ENCODE data around the gene MTG1. TPM values are rescaled to one million over a fixed set of nuclear protein-coding genes. Genes with fewer than 3 reads are reported as not detected.

The MTG1 gene
- total RNA-seq, 1 donor from 2014 or later, result 44.0 TPM

GRCh38 chr10:133445268-133445732 is 51.3 kb downstream of the MTG1 start:
- H3K4me3 ChIP-seq (ENCODE audit: insufficient read depth, low read depth, low read length), result no peak overlapping the region
- no peak overlapping the region for H2AFZ ChIP-seq (ENCODE audit: low read depth, low read length)
- H4K20me1 ChIP-seq (ENCODE audit: insufficient read depth, low read length), result no peaks in the 10 kb centered on the region
- Mint-ChIP-seq H3K27ac (ENCODE audit: unreplicated experiment) (no peak overlapping the region), H3K27me3 (ENCODE audit: low read depth, unreplicated experiment) (peaks cover 5% of the 10 kb centered on the region), H3K36me3 (ENCODE audit: low read depth, unreplicated experiment) (peaks cover 9% of the 10 kb centered on the region), H3K4me1 (ENCODE audit: low read depth, unreplicated experiment) (peaks cover 4% of the 10 kb centered on the region), H3K4me3 (ENCODE audit: unreplicated experiment) (no peak overlapping the region), H3K9me3 (ENCODE audit: unreplicated experiment) (peaks cover 36% of the 10 kb centered on the region)
- no peak overlapping the region for H3K4me2 ChIP-seq (ENCODE audit: low read length)
- H3K9me3 ChIP-seq (ENCODE audit: insufficient read depth, low read depth, low read length), result peaks cover 5% of the 10 kb centered on the region
- DNase-seq (ENCODE audit: low read depth) (no peak), FAIRE-seq (no peak)
- H3K27me3 ChIP-seq (ENCODE audit: insufficient read depth, low read length), result no peaks in the 10 kb centered on the region
- H3K79me2 ChIP-seq (ENCODE audit: insufficient read depth, low read length), result no peaks in the 10 kb centered on the region
- no peaks in the 10 kb centered on the region for H3K36me3 ChIP-seq (ENCODE audit: insufficient read depth, low read length)
- no peak for TF ChIP-seq EZH2 (IDR thresholded peaks at IDR 0.05; ENCODE audit: insufficient read depth, low read length)
- TF ChIP-seq CTCF (IDR thresholded peaks at IDR 0.05; ENCODE audit: insufficient read depth, low read depth, low read length), result no peak
- H3K4me1 ChIP-seq (ENCODE audit: insufficient read depth, low read length), result no peaks in the 10 kb centered on the region
- no peak overlapping the region for H3K9ac ChIP-seq (ENCODE audit: low read length)
- H3K27ac ChIP-seq (ENCODE audit: low read depth, low read length), result no peak overlapping the region

DNA sequence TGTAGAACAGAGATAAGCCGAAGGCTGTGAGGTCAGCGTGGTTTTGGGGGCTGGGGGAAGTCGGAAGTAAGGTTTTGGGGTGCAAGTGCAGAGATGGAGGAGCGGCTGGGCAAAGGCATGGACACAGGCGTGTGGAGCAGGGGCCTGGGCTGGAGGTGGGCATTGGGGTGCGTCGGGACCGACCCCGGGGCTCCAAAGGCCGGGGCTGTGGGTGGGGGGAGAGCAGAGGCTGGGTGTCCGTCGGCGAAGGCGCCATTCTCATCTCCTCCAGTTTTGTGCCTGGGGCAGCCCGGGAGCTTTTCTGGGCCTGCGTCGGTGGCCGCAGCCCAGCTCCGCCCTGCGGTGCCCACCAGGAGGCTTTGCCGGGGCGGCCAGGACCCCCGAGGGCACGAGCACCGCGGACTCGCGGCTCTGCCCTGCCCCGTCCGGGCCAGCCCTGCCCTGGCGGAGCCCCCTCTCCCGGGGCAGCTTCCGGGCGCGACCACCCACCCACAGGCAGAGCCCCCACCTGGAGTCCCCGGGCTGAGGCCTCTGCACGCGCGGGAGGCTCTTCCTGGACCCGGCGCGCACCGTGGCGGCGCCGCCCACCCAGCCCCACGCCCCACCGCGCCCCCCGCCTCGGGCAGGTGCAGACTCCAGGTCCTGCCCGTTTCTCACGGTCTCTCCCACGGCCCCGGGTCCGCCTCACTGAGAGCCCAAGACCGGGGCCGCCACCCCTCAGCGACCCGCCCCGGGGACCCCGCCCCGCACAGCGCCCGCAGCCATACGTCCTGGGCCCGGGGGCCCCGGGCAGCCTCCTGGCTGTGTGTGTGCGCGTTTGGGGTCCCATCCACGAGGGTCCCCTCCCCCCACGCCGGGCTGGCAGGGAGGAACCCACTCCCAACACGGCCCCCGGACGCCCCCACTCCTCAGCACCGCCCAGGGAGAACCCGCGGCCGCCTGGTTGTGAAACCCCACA is 52.1 kb downstream of the MTG1 start:
- H3K36me3 Mint-ChIP-seq (ENCODE audit: low read depth, unreplicated experiment), result peaks cover 9% of the 10 kb centered on the region
- FAIRE-seq, result no peak
- Histone ChIP-seq H3K4me3 (ENCODE audit: insufficient read depth, low read depth, low read length) (no peak overlapping the region), H2AFZ (ENCODE audit: low read depth, low read length) (no peak overlapping the region), H3K9ac (ENCODE audit: low read length) (no peak overlapping the region), H3K9me3 (ENCODE audit: insufficient read depth, low read depth, low read length) (peaks cover 5% of the 10 kb centered on the region), H3K27me3 (ENCODE audit: insufficient read depth, low read length) (no peaks in the 10 kb centered on the region), H3K27ac (ENCODE audit: low read depth, low read length) (no peak overlapping the region), H3K79me2 (ENCODE audit: insufficient read depth, low read length) (no peaks in the 10 kb centered on the region), H3K4me2 (ENCODE audit: low read length) (no peak overlapping the region), H3K36me3 (ENCODE audit: insufficient read depth, low read length) (no peaks in the 10 kb centered on the region), H4K20me1 (ENCODE audit: insufficient read depth, low read length) (no peaks in the 10 kb centered on the region), H3K4me1 (ENCODE audit: insufficient read depth, low read length) (no peaks in the 10 kb centered on the region)
- H3K27ac Mint-ChIP-seq (ENCODE audit: unreplicated experiment), result no peak overlapping the region
- no peak overlapping the region for H3K4me3 Mint-ChIP-seq (ENCODE audit: unreplicated experiment)
- peaks cover 5% of the 10 kb centered on the region for H3K27me3 Mint-ChIP-seq (ENCODE audit: low read depth, unreplicated experiment)
- no peak for DNase-seq (ENCODE audit: low read depth)
- TF ChIP-seq CTCF (IDR thresholded peaks at IDR 0.05; ENCODE audit: insufficient read depth, low read depth, low read length) (no peak), EZH2 (IDR thresholded peaks at IDR 0.05; ENCODE audit: insufficient read depth, low read length) (no peak)
- H3K4me1 Mint-ChIP-seq (ENCODE audit: low read depth, unreplicated experiment), result peaks cover 4% of the 10 kb centered on the region
- peaks cover 36% of the 10 kb centered on the region for H3K9me3 Mint-ChIP-seq (ENCODE audit: unreplicated experiment)

GRCh38 chr10:133446979-133447378 is 53.0 kb downstream of the MTG1 start:
- Histone ChIP-seq H3K4me1 (ENCODE audit: insufficient read depth, low read length) (no peaks in the 10 kb centered on the region), H3K9ac (ENCODE audit: low read length) (no peak overlapping the region), H3K27ac (ENCODE audit: low read depth, low read length) (no peak overlapping the region), H3K4me3 (ENCODE audit: insufficient read depth, low read depth, low read length) (no peak overlapping the region), H3K9me3 (ENCODE audit: insufficient read depth, low read depth, low read length) (peaks cover 5% of the 10 kb centered on the region), H2AFZ (ENCODE audit: low read depth, low read length) (no peak overlapping the region), H3K36me3 (ENCODE audit: insufficient read depth, low read length) (no peaks in the 10 kb centered on the region), H3K4me2 (ENCODE audit: low read length) (no peak overlapping the region), H3K27me3 (ENCODE audit: insufficient read depth, low read length) (no peaks in the 10 kb centered on the region), H3K79me2 (ENCODE audit: insufficient read depth, low read length) (no peaks in the 10 kb centered on the region), H4K20me1 (ENCODE audit: insufficient read depth, low read length) (no peaks in the 10 kb centered on the region)
- no peak overlapping the region for H3K27ac Mint-ChIP-seq (ENCODE audit: unreplicated experiment)
- DNase-seq (ENCODE audit: low read depth), result no peak
- TF ChIP-seq CTCF (IDR thresholded peaks at IDR 0.05; ENCODE audit: insufficient read depth, low read depth, low read length), result no peak
- no peak for TF ChIP-seq EZH2 (IDR thresholded peaks at IDR 0.05; ENCODE audit: insufficient read depth, low read length)
- H3K36me3 Mint-ChIP-seq (ENCODE audit: low read depth, unreplicated experiment), result peaks cover 9% of the 10 kb centered on the region
- H3K4me3 Mint-ChIP-seq (ENCODE audit: unreplicated experiment), result no peak overlapping the region
- H3K4me1 Mint-ChIP-seq (ENCODE audit: low read depth, unreplicated experiment), result peaks cover 4% of the 10 kb centered on the region
- peaks cover 36% of the 10 kb centered on the region for H3K9me3 Mint-ChIP-seq (ENCODE audit: unreplicated experiment)
- peaks cover 5% of the 10 kb centered on the region for H3K27me3 Mint-ChIP-seq (ENCODE audit: low read depth, unreplicated experiment)
- no peak for FAIRE-seq

Measured in astrocyte (in vitro differentiated cells and primary cell).